HL-60/S4 treated with phorbol 12-myristate 13-acetate at 8.2 ng/mL for 4 days and 3 days (cell line): ENCODE data around the gene PSG11.
"Not testable (repeated sequence)": the region's sequence is repeated elsewhere in the genome, so short reads cannot be mapped to it uniquely, and the experiment has no call there.

Experiments used
- in situ Hi-C: fragments of 300-500 bp; cut with MboI; formaldehyde crosslinking; loops from 2 replicates; pipeline ENCODE4 v1.15.0; 2022; ENCODE audit warnings: low sequenced_read_pairs

The PSG11 gene

GRCh38 chr19:43026369-43026768 lies at the start of gene PSG11:
Gene PSG11, minus strand, starts transcription at chr19:43026469. Its CDS starts 97 bp downstream, at chr19:43026372.
- in situ Hi-C loops, result not testable (repeated sequence)

GRCh38 chr19:43062418-43062817 lies 36.1 kb upstream of the PSG11 start:
- in situ Hi-C loops, result not testable (repeated sequence)

GRCh38 chr19:43061326-43061725 lies 35.1 kb upstream of the PSG11 start:
- in situ Hi-C loops, result not testable (repeated sequence)

- in situ Hi-C loops, result not testable (repeated sequence)
Observed at GRCh38 chr19:43060254-43060653, 34.0 kb upstream of the PSG11 start.

GRCh38 chr19:43059482-43059881 lies 33.2 kb upstream of the PSG11 start:
- in situ Hi-C loops, result not testable (repeated sequence)

- in situ Hi-C loops, result not testable (repeated sequence)
Observed at GRCh38 chr19:43058440-43058839, 32.2 kb upstream of the PSG11 start.

- in situ Hi-C loops, result not testable (repeated sequence)
Observed at GRCh38 chr19:43047966-43048365, 21.7 kb upstream of the PSG11 start.

GRCh38 chr19:43046578-43046977 lies 20.3 kb upstream of the PSG11 start:
- in situ Hi-C loops, result not testable (repeated sequence)

- in situ Hi-C loops, result not testable (repeated sequence)
Observed at GRCh38 chr19:43043492-43044180, 17.4 kb upstream of the PSG11 start.

- in situ Hi-C loops, result not testable (repeated sequence)
Observed at GRCh38 chr19:43031645-43032044, 5.4 kb upstream of the PSG11 start.

GRCh38 chr19:43028866-43029265 lies 2.6 kb upstream of the PSG11 start:
- in situ Hi-C loops, result no loop called here

GRCh38 chr19:43027985-43028384 lies 1.7 kb upstream of the PSG11 start:
- in situ Hi-C loops, result not testable (repeated sequence)

- in situ Hi-C loops, result not testable (repeated sequence)
Observed at GRCh38 chr19:43027061-43027460, 792 bp upstream of the PSG11 start.

- in situ Hi-C loops, result not testable (repeated sequence)
Observed at GRCh38 chr19:43022098-43022497, 4.2 kb downstream of the PSG11 start.

- in situ Hi-C loops, result not testable (repeated sequence)
Observed at GRCh38 chr19:43021629-43022028, 4.6 kb downstream of the PSG11 start.

- in situ Hi-C loops, result not testable (repeated sequence)
Observed at GRCh38 chr19:43019588-43019987, 6.7 kb downstream of the PSG11 start.

- in situ Hi-C loops, result not testable (repeated sequence)
Observed at GRCh38 chr19:43005841-43006240, 20.4 kb downstream of the PSG11 start.

- in situ Hi-C loops, result not testable (repeated sequence)
Observed at GRCh38 chr19:43004846-43005245, 21.4 kb downstream of the PSG11 start.

- in situ Hi-C loops, result not testable (repeated sequence)
Observed at GRCh38 chr19:43003634-43004033, 22.6 kb downstream of the PSG11 start.

- in situ Hi-C loops, result not testable (repeated sequence)
Observed at GRCh38 chr19:43002948-43003347, 23.3 kb downstream of the PSG11 start.

GRCh38 chr19:42996161-42996560 lies 30.1 kb downstream of the PSG11 start:
- in situ Hi-C loops, result not testable (repeated sequence)

- in situ Hi-C loops, result not testable (repeated sequence)
Observed at GRCh38 chr19:42992029-42992604, 34.2 kb downstream of the PSG11 start.
